Neutrophil (primary cell): ENCODE measurements around the gene TMEM273.

ENCODE experiments used
- H3K27ac ChIP-seq: fragments of 200-600 bp; sonication (generic); 2 replicates; pipeline ENCODE4 v1.5.1; 2016; ENCODE audit warnings: mild to moderate bottlenecking, moderate library complexity
- H3K27me3 ChIP-seq: fragments of 200-600 bp; sonication (generic); 2 replicates; pipeline ENCODE4 v1.6.0; 2016; ENCODE audit warnings: mild to moderate bottlenecking
- H3K36me3 ChIP-seq: fragments of 200-600 bp; sonication (generic); 2 replicates; pipeline ENCODE4 v1.5.1; 2017
- H3K4me1 ChIP-seq, 2 experiments: fragments of 200-600 bp in 1 of 2; sonication (generic) in 1 of 2; 1 replicate in 1 of 2; 2 replicates in 1 of 2; pipeline versions ENCODE4 v1.5.1 to v1.6.1; 2013 to 2016; ENCODE audit warnings: low read depth in 1 of 2, low read length in 1 of 2, mild to moderate bottlenecking in 1 of 2, moderate library complexity in 1 of 2; ENCODE audit not compliant: control insufficient read depth in 1 of 2, insufficient read depth in 1 of 2
- H3K4me3 ChIP-seq, 2 experiments: fragments of 200-600 bp in 1 of 2; sonication (generic) in 1 of 2; 1 replicate in 1 of 2; 2 replicates in 1 of 2; pipeline ENCODE4 v1.5.1; 2013 to 2016; ENCODE audit warnings: low read depth in 1 of 2, low read length in 1 of 2, mild to moderate bottlenecking in 1 of 2, moderate library complexity in 1 of 2
- H3K9me3 ChIP-seq: fragments of 200-600 bp; sonication (generic); 2 replicates; pipeline ENCODE4 v1.5.1; 2016
- CTCF ChIP-seq: fragments of 200-600 bp; sonication (generic); IDR thresholded peaks from 2 replicates; pipeline ENCODE4 v1.5.1; 2016; ENCODE audit warnings: antibody characterized with exemption

The TMEM273 gene

DNA sequence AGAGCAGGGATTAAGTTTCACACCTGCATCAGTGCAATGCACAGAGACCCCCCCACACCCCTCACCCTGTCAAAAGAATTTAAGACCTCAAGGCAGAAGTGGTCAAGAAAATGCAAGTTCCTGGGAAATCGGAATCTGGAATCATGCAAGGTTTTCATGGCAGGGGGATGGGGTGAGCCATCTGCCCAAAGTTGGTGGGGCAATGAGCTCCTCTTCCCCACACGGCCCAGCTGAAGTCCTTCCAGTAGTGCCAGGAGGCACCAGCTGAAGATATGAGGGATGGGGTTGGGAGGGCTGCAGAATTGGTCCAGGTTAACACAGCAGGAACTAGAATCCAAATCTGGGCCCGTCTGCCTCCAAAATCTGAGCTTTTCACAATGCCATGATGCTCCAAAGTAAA, 25.0 kb upstream of the TMEM273 start:
- Histone ChIP-seq H3K9me3 (no peaks in the 10 kb centered on the region), H3K27ac (no peak overlapping the region), H3K4me3 (no peak overlapping the region), H3K27me3 (no peaks in the 10 kb centered on the region), H3K36me3 (no peaks in the 10 kb centered on the region), H3K4me1 (no peaks in the 10 kb centered on the region)
- TF ChIP-seq CTCF, result no peak

DNA sequence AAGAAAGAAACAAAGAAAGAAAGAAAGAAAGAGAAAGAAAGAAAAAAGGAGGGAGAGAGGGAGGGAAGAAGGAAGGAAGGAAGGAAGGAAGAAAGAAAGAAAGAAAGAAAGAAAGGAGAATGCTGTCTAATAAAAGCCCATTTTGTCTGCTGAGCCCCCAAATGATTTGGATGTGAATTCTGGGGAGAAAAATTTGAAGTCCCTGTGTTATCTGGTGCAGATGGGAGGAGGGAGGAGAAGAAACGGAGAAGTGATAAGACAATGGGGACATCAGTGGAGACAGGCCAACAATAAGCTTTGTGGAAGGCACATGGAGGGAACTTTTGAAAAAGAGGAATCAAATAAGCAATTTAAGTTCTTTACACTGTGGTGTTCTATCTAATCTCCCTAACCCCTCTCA, 24.6 kb upstream of the TMEM273 start:
- H3K27ac ChIP-seq, result no peak overlapping the region
- H3K9me3 ChIP-seq, result no peaks in the 10 kb centered on the region
- no peak for TF ChIP-seq CTCF
- H3K27me3 ChIP-seq, result no peaks in the 10 kb centered on the region
- H3K4me1 ChIP-seq, result no peaks in the 10 kb centered on the region
- H3K4me3 ChIP-seq, result no peak overlapping the region
- no peaks in the 10 kb centered on the region for H3K36me3 ChIP-seq

DNA sequence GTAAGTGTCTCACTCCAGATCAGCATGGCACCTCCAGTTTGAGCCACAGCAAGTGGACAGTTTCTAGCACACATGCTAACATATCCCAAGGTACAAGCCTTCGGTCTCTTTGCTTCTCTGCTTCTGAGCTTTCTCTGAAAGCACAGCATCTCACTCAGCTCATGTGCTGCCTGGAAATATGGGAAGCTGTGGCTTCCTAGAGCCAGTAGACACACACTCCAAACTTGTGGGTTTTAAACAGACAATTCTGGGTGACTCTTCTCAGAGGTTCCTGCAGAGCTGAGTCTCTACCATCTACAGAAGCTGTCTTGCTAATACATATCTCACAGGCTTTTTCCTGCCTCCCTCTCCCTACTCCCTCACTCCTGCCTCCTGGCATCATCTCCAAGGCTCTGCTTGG, 23.9 kb upstream of the TMEM273 start:
- no peaks in the 10 kb centered on the region for H3K27me3 ChIP-seq
- no peaks in the 10 kb centered on the region for H3K9me3 ChIP-seq
- H3K36me3 ChIP-seq, result no peaks in the 10 kb centered on the region
- H3K27ac ChIP-seq, result no peak overlapping the region
- no peak overlapping the region for H3K4me3 ChIP-seq
- no peaks in the 10 kb centered on the region for H3K4me1 ChIP-seq
- TF ChIP-seq CTCF, result no peak

GRCh38 chr10:49208996-49209395, 20.8 kb upstream of the TMEM273 start:
- Histone ChIP-seq H3K9me3 (no peaks in the 10 kb centered on the region), H3K27ac (no peak overlapping the region), H3K27me3 (no peaks in the 10 kb centered on the region), H3K4me1 (no peaks in the 10 kb centered on the region), H3K36me3 (no peaks in the 10 kb centered on the region), H3K4me3 (no peak overlapping the region)
- TF ChIP-seq CTCF, result no peak

DNA sequence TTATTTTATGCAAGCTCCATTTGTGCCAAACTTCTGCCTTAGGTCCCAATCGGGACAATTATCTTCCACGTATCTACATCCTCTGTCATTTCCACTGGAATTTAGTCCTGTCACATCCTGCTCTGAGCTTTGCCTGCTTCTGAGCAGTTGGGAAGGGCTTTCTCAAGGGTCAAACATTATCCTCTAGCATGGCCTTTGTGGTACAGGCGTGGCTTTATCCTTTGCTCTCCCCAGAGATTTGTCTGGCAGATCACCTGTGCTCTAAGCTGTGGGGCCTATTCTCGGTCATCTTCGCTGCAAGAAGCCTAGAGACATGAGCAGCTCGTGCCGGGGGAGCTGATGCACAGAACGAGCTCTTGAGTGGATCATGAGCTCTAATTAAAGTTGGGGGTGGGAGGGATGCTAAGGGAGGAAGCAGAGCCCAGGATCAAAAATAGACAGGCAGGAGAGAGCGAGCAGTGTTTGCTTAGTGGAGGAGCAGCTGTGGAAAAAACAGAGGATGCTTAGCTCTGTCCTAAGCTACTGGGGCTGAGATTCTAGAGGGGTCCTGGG, 19.8 kb upstream of the TMEM273 start:
- Histone ChIP-seq H3K27ac (no peak overlapping the region), H3K4me3 (no peak overlapping the region), H3K9me3 (no peaks in the 10 kb centered on the region), H3K27me3 (no peaks in the 10 kb centered on the region), H3K4me1 (no peaks in the 10 kb centered on the region), H3K36me3 (no peaks in the 10 kb centered on the region)
- TF ChIP-seq CTCF, result no peak

DNA sequence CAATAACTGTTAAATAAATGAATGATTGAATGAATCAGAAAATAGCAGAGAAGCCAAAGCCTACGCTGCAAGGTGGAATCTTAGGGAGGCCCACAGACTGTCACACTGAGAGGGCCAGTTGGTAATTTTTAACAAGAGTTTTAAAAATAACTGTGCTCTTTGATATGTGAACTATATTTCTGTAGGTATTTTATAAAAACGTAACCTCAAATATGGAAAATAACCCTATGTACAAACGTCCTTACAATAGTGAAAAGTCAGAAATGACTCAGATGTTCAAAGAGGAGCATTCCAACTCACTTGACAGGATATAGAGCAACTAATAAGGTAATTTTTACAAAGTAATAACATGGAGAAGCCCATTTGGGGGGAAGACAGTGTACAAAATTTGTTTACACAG, 18.9 kb upstream of the TMEM273 start:
- no peak overlapping the region for H3K27ac ChIP-seq
- H3K36me3 ChIP-seq, result no peaks in the 10 kb centered on the region
- no peaks in the 10 kb centered on the region for H3K9me3 ChIP-seq
- no peaks in the 10 kb centered on the region for H3K4me1 ChIP-seq
- TF ChIP-seq CTCF, result no peak
- no peak overlapping the region for H3K4me3 ChIP-seq
- H3K27me3 ChIP-seq, result peaks cover 4% of the 10 kb centered on the region
